Fibroblast of skin of scalp (primary cell): ENCODE data around the gene TSC1.
A peak's percentile ranks its signal among the peaks of the same experiment; 100 is the strongest.

ENCODE experiments used
- DNase-seq: peaks from one replicate; pipeline ENCODE4 v3.0.0-alpha.2; 2013

The TSC1 gene

GRCh38 chr9:132857616-132858342 is 86.6 kb downstream of the TSC1 start:
- peak; percentile 68 for DNase-seq

- DNase-seq = peak; percentile 72
Measured at GRCh38 chr9:132857031-132857430, 87.4 kb downstream of the TSC1 start.

DNA sequence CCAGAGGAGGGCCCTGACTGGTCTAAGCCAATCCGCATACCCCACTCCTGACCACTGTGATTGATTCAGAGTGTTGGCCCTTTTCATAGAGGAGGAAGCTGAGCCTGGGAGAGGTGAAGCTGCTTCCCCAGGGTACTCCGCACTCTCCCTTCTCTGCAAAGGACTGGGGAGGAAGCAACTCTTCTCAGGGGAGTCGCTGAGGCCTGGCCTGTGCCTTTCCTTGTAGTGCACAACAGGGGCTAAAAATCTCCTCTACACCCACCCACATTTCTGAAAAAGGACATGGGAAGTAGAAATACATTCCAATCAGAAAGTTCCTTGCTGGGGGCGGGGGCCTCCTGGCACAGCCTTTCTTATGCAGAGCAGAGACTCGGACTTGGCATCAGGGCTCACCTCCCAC is 88.5 kb downstream of the TSC1 start:
- DNase-seq = no peak

GRCh38 chr9:132854832-132855231 is 89.6 kb downstream of the TSC1 start:
- DNase-seq = no peak

DNA sequence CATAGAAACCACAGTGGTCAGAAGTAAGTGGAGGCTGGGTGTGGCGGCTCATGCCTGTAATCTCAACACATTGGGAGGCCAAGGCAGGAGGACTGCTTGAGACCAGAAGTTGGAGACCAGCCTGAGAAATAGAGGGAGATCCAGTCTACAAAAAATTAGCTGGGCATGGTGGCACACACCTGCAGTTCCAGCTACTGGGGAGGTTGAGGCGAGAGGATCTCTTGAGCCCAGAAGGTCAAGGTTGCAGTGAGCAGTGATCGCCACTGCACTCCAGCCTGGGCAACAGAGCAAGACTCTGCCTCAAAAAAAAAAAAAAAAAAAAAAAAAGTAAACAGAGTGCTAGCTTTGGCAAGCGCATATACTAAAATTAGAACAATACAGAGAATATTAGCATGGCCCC is 90.9 kb downstream of the TSC1 start:
- DNase-seq = no peak

GRCh38 chr9:132849185-132849706 is 95.2 kb downstream of the TSC1 start:
- DNase-seq = no peak

DNA sequence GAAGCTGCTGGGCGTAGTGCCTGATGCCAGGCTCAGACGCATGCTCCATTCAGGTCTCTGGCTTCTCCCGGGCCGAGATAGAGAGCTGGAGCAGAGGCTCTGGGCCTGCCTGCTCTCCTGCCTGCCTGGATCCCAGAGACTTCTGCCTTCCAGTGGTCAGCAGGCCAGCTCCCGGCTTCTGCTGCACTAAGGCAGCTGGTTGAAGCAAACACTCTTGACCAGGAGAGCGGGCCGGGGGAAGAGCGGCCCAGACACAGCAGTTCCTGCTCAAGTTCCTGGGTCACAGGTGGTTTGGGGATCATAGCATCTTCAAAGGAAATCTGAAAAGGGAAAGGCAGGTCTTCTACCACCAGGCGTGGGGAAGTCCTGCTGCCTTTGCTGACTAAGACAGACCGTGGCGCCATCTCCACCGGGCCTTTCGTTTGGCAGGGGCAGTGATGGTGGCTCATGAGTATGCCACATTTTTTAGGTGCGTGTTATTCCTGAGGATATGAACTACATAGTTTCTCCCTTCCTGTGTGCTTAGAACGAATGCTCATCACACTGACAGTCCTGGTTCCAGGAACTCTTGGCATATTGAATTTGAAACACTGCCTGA is 97.4 kb downstream of the TSC1 start:
- DNase-seq = no peak

DNA sequence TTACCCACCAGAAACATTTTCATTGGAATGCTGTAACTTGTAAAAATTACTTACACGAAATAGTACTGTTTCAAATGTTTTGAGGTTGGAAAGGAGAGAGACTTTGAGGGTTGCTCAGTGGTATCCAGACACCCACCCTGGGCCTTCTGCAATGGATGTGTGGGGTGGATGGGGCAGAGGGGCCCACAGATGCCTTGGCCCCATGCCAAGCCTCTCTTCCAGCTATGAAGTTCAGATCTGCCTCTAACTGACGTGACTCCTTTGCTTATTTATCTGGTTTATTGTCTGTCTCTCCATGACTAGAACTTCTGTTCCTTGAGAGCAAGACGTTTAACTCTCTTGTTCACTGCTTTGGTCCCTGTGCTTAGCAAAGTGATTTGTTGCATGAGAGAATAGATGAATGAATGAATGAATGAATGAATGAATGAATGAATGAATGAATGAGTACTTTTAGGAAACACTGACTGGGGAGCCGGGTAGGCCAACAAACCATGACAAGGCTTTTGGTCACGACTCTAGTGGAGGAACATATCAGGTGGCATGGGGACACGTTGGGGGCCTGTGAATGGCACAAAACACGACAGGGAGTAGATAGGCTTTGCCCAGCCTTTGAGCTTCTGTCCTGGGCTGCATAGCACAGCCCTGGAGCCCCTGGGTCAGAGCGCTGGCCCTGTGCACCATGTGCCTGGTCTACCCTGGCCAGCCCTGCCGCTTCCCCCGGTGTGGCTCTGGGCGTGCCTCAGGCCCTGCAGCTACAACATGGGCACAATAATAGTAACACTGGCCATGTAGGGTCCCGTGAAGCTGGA is 98.1 kb downstream of the TSC1 start:
- DNase-seq = no peak

- DNase-seq = no peak
Measured at GRCh38 chr9:132842124-132843044, 102.0 kb downstream of the TSC1 start.
